NCI-H2107 treated with DMSO at 0.1 percent for 48 hours (cell line): ENCODE results near the gene PALD1.
"Not testable (repeated sequence)": the region's sequence is repeated elsewhere in the genome, so short reads cannot be mapped to it uniquely, and the experiment has no call there.

Experiments used
- DNase-seq: peaks from one replicate; lab custom pipeline; 2025; ENCODE audit not compliant: unreplicated experiment; lab: John Stamatoyannopoulos, UW

Gene PALD1

GRCh38 chr10:70481831-70482530 is 3.4 kb downstream of the PALD1 start:
- DNase-seq: no peak

- DNase-seq: no peak
Observed at GRCh38 chr10:70482982-70483760, 4.6 kb downstream of the PALD1 start.

- DNase-seq: not testable (repeated sequence)
Observed at GRCh38 chr10:70483872-70484271, 5.3 kb downstream of the PALD1 start.

GRCh38 chr10:70487824-70488223 is 9.3 kb downstream of the PALD1 start:
- DNase-seq: no peak

- DNase-seq: no peak
Observed at GRCh38 chr10:70490142-70490541, 11.6 kb downstream of the PALD1 start.

GRCh38 chr10:70491614-70492013 is 13.0 kb downstream of the PALD1 start:
- no peak for DNase-seq

- DNase-seq: no peak
Observed at GRCh38 chr10:70492786-70493659, 14.5 kb downstream of the PALD1 start.

GRCh38 chr10:70493660-70494234 is 15.2 kb downstream of the PALD1 start:
- no peak for DNase-seq

- no peak for DNase-seq
Observed at GRCh38 chr10:70494536-70494935, 16.0 kb downstream of the PALD1 start.

- DNase-seq: no peak
Observed at GRCh38 chr10:70494966-70495365, 16.4 kb downstream of the PALD1 start.

- no peak for DNase-seq
Observed at GRCh38 chr10:70495691-70496261, 17.2 kb downstream of the PALD1 start.

- no peak for DNase-seq
Observed at GRCh38 chr10:70496341-70497119, 18.0 kb downstream of the PALD1 start.

- no peak for DNase-seq
Observed at GRCh38 chr10:70497120-70497545, 18.6 kb downstream of the PALD1 start.

- no peak for DNase-seq
Observed at GRCh38 chr10:70498970-70499835, 20.6 kb downstream of the PALD1 start.

- DNase-seq: no peak
Observed at GRCh38 chr10:70499836-70500167, 21.2 kb downstream of the PALD1 start.

GRCh38 chr10:70500368-70500767 is 21.8 kb downstream of the PALD1 start:
- DNase-seq: no peak

- no peak for DNase-seq
Observed at GRCh38 chr10:70500812-70501301, 22.3 kb downstream of the PALD1 start.

- DNase-seq: no peak
Observed at GRCh38 chr10:70502406-70502805, 23.8 kb downstream of the PALD1 start.

- DNase-seq: no peak
Observed at GRCh38 chr10:70503776-70504175, 25.2 kb downstream of the PALD1 start.
